Activated naive CD8-positive, alpha-beta T cell treated with anti-CD3 and anti-CD28 coated beads, Interleukin-2, amount 50 U/mL, for 24 hours (primary cell): ENCODE data around the gene HOXC12.
A peak's percentile ranks its signal among the peaks of the same experiment; 100 is the strongest.

ENCODE experiments used
- ATAC-seq: fragments of 150-1000 bp; cut with Tn5 transposase; one replicate; pipeline ENCODE4 v1.10.0; 2021
- DNase-seq: peaks from one replicate; pipeline ENCODE4 v3.0.0; 2021
- H3K27ac Mint-ChIP-seq: one replicate; pipeline ENCODE4 v1.8.0; 2021; ENCODE audit warnings: mild to moderate bottlenecking, mixed read lengths
- H3K27me3 Mint-ChIP-seq: one replicate; pipeline ENCODE4 v1.8.0; 2021; ENCODE audit warnings: mixed read lengths
- H3K36me3 Mint-ChIP-seq: one replicate; pipeline ENCODE4 v1.8.0; 2021; ENCODE audit warnings: low read depth, mixed read lengths
- H3K4me1 Mint-ChIP-seq: one replicate; pipeline ENCODE4 v1.8.0; 2021; ENCODE audit warnings: mixed read lengths
- H3K4me3 Mint-ChIP-seq: one replicate; pipeline ENCODE4 v1.8.0; 2021; ENCODE audit warnings: mild to moderate bottlenecking, moderate library complexity, mixed read lengths
- H3K9me3 Mint-ChIP-seq: one replicate; pipeline ENCODE4 v1.8.0; 2021; ENCODE audit warnings: mixed read lengths

HOXC12 gene

DNA sequence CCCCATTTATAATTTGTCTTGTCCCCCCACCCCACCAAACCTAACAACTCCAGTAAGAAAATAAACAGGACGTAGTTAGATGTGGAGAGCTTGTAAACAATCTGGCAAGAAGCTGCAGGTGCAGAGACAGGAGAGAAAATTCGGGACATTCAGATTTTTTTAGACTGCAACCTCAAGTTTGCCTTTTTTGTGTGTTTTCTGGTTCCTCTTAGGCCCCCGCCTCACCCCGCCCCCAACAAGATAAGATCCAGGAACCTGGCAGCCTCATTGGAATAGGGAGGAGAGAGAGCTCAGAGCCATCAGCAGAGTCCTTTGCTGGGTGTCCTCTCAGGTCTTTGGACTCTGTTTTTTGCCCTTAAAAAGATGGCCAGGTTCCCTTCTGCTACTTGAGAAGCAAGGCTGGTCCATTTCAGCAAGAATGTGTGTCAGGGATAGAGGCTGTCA lies 33.1 kb downstream of the HOXC12 start:
- no peak overlapping the region for H3K27ac Mint-ChIP-seq

DNA sequence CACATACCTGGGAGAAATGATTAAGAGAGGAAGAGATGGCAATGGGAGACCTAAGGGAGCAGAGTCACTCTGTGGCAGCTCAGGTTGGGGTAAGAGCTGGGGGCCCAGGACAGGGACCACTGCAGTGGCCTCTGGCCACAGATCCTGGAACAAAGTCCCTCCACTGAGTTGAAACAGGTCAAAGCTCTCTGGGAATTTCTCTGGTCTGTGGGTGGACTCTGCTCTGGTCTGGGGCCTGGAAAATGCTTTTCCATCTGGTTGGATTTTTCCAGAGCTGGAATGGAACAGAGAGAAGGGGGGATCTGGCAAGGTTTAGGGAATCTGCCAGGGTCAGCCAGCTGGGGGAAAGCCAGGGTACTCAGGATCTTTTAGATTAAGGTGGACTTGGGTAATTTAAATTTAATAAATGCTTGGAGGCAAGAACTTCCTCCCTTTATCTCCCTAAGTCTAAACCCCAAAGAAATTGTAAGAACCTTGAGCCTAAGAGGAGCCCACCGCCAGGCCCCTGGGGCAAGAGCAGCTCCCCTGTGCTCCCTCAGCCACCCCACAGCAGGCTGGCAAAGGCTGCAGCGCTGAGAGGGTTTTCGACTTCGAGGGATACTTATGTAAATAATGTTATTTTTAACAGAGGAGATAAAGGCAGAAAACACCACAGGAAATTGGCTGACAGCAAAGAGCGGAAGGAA lies 34.0 kb downstream of the HOXC12 start:
- no peak overlapping the region for H3K4me3 Mint-ChIP-seq
- no peaks in the 10 kb centered on the region for H3K36me3 Mint-ChIP-seq
- peaks cover 37% of the 10 kb centered on the region for H3K4me1 Mint-ChIP-seq
- ATAC-seq: no peak
- peaks cover 89% of the 10 kb centered on the region for H3K27me3 Mint-ChIP-seq
- H3K27ac Mint-ChIP-seq: no peak overlapping the region
- no peak for DNase-seq
- no peaks in the 10 kb centered on the region for H3K9me3 Mint-ChIP-seq

More for the DNA sequence above, 33.1 kb downstream of the HOXC12 start:
- Mint-ChIP-seq H3K36me3 (no peaks in the 10 kb centered on the region), H3K4me1 (peaks cover 40% of the 10 kb centered on the region), H3K27me3 (peaks cover 89% of the 10 kb centered on the region), H3K4me3 (no peak overlapping the region), H3K9me3 (no peaks in the 10 kb centered on the region)
- ATAC-seq: no peak
- DNase-seq: no peak

DNA sequence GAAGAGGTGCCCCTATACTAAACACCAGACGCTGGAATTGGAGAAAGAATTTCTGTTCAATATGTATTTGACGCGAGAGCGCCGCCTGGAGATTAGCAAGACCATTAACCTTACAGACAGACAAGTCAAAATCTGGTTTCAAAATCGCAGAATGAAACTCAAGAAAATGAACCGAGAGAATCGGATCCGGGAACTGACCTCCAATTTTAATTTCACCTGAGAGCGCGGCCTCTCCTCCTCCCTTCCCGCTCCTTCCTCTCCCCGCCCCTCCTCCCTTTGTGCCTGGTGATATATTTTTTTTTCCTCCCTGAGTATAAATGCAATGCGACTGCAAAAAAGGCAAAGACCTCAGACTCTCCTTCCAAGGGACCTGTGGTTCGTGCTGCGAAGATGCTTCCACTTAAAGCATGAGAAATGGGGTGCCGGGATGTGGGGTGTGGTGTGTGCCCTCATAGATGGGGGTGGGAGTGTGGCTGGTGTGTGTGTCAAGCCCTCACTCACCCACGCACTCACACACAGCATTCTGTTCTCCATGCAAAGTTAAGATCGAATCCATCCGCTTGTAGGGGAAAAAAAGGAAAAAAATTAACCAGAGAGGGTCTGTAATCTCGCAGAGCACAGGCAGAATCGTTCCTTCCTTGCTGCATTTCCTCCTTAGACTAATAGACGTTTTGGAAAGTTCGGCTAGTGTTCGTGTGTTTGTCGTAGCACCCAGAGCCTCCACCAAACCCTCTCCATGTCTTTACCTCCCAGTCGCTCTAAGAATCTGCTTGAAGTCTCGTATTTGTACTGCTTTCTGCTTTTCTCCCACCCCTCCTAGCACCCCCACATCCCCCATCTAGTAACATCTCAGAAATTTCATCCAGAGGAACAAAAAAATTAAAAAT lies 34.8 kb downstream of the HOXC12 start:
- Mint-ChIP-seq H3K27me3 (peaks cover 92% of the 10 kb centered on the region), H3K4me3 (no peak overlapping the region), H3K9me3 (no peaks in the 10 kb centered on the region), H3K36me3 (no peaks in the 10 kb centered on the region), H3K4me1 (peaks cover 41% of the 10 kb centered on the region), H3K27ac (no peak overlapping the region)
- ATAC-seq (no peak), DNase-seq (no peak)

DNA sequence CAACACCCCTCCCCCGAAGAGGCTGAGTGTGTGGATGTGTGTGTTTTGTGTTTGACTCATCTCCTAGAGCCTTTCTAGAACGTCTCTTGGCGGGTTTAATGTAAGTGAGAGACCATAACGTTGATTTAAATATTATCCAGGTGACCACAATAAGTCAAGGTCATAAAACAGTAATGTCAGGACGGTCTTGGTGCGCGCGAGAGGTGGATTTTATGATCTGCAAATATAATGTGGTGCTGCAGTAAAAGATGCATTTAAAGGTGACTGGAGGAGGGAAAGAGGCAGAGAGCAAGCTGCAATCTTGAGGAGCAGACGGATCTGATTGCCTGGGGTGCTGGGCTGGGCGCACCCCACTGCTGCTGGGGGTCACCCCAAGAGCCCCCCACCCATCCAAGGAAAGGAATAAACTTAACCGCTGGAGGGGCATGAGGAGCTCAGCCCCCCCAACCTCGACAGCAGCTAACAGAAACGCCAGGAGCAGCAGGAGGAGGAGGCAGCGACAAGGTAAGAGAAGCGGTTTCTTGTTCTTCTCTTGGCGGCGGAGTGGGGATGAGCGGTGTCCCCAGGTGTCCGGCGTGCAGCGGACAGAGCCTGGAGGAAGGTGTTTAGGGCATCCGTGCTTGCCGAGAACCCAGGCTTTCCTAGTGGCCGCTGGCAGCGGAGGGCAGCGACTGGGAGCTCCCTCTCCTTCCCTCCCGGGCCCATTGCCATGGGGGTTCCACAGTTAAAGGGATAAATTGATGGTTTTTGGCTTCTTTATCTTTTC lies 35.8 kb downstream of the HOXC12 start:
- ATAC-seq: no peak

DNA sequence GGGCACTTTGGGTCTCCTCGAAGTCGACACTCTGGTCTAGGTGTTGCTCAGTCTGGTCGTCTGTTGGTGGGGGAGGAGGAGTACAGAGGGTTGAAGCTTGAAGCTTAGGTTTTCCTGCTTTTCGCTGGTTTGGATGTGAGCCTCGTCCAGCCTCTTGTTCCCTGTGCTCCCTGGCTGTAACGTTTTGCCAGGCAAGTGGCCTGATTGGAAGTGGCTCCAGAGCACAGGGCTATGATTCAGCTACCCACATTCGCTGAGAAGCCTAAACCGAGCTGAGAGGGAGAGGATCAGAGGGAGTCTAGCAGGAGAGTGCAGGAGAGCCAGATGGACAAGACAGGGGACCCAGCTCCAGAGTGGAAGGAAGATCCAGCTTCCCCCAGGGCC lies 36.4 kb downstream of the HOXC12 start:
- Mint-ChIP-seq H3K36me3 (no peaks in the 10 kb centered on the region), H3K4me1 (peaks cover 43% of the 10 kb centered on the region)
- no peak for DNase-seq

More for the DNA sequence above, 35.8 kb downstream of the HOXC12 start:
- H3K36me3 Mint-ChIP-seq: no peaks in the 10 kb centered on the region
- H3K4me1 Mint-ChIP-seq: peaks cover 42% of the 10 kb centered on the region
- H3K9me3 Mint-ChIP-seq: no peaks in the 10 kb centered on the region
- no peak overlapping the region for H3K4me3 Mint-ChIP-seq
- peaks cover 93% of the 10 kb centered on the region for H3K27me3 Mint-ChIP-seq
- DNase-seq: no peak
- H3K27ac Mint-ChIP-seq: no peak overlapping the region

DNA sequence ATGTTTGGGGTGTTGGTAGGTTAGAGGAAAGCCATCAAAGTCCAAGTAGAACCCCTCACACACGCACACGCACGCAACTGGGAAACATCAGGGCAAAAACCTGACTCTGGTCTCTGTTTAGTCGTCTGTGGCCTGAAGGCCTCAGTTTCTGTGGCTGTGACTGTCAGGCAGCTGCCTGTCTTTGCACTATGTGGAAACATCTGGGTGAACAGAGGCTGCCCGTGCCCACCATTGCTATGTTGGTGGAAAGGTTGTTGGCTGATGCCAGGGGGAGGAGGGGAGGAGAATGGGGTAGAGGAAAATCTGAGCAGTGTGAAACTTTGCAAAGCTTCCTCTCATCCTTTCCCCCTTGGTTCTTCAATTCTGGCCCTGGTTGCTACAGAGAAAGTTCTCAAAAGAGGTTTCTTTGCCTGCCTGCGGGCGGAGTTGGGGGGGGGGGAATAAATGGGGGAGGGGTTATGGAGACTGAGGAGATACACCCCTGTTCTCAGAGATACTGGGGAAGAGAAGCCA lies 37.7 kb downstream of the HOXC12 start:
- ATAC-seq (peak; percentile 55), DNase-seq (no peak)
- Mint-ChIP-seq H3K4me3 (no peak overlapping the region), H3K9me3 (no peaks in the 10 kb centered on the region), H3K27me3 (peaks cover 94% of the 10 kb centered on the region), H3K36me3 (no peaks in the 10 kb centered on the region), H3K4me1 (peaks cover 49% of the 10 kb centered on the region), H3K27ac (no peak overlapping the region)

More for the DNA sequence above, 36.4 kb downstream of the HOXC12 start:
- Mint-ChIP-seq H3K9me3 (no peaks in the 10 kb centered on the region), H3K27me3 (peaks cover 93% of the 10 kb centered on the region), H3K4me3 (no peak overlapping the region), H3K27ac (no peak overlapping the region)
- no peak for ATAC-seq

DNA sequence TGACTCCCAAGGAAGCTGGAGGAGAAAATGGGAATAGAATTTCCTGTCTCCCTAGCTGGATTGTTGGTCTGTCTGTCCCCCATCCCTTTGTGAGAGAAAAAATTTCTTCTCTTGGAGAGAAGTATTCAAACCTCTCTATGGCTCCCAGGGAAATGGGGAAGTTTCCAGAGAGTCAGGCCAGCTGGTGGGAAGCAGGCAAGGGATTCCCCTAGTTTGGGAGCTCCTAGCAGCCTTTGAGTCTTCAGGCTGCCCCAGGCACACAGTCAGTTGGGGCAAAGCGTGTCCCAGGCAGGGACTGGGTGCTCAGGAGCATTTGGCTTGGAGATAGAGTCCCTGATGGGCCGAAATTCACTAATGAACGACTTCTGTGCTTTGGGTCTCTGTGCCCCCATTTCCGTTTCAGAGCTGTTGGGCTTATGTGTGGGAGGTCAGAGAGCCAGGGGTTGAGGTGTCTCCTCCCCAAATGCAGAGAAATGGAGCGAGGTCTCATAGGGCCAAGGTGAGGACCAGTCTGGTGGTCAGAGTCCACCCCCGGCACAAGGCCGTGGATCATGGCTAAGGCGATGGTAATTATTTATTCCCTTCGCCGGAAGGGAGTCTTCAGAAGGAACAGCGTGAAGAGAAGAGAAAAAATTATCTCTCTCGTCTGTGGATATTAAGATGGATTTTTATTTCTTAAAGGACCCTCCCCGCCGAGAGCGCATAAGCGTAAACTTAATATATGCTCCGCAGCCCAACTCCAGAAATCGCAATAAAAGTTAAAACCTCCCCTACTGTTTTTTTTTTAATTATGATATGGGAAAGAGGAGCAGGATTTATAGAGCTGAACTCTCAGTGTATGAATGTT lies 38.7 kb downstream of the HOXC12 start:
- H3K27ac Mint-ChIP-seq: no peak overlapping the region
- H3K4me3 Mint-ChIP-seq: peak overlapping the region; percentile 25
- ATAC-seq (no peak), DNase-seq (no peak)
- peaks cover 2% of the 10 kb centered on the region for H3K36me3 Mint-ChIP-seq
- no peaks in the 10 kb centered on the region for H3K9me3 Mint-ChIP-seq
- H3K4me1 Mint-ChIP-seq: peaks cover 52% of the 10 kb centered on the region
- H3K27me3 Mint-ChIP-seq: peaks cover 94% of the 10 kb centered on the region

DNA sequence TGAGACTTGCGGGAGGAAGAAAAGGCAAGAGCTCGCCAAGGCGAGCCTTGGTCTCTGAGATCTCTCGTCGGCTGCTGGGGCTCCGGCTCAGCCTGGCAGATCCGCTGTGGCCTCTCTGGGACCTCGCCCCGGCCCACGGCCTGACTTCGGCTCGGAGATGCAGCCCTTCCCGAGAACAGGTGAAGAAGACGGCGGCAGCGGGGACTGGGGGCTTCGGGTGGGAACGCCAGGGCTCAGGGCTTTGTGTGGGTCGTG lies 39.2 kb downstream of the HOXC12 start:
- no peak for DNase-seq
- H3K36me3 Mint-ChIP-seq: peaks cover 2% of the 10 kb centered on the region

DNA sequence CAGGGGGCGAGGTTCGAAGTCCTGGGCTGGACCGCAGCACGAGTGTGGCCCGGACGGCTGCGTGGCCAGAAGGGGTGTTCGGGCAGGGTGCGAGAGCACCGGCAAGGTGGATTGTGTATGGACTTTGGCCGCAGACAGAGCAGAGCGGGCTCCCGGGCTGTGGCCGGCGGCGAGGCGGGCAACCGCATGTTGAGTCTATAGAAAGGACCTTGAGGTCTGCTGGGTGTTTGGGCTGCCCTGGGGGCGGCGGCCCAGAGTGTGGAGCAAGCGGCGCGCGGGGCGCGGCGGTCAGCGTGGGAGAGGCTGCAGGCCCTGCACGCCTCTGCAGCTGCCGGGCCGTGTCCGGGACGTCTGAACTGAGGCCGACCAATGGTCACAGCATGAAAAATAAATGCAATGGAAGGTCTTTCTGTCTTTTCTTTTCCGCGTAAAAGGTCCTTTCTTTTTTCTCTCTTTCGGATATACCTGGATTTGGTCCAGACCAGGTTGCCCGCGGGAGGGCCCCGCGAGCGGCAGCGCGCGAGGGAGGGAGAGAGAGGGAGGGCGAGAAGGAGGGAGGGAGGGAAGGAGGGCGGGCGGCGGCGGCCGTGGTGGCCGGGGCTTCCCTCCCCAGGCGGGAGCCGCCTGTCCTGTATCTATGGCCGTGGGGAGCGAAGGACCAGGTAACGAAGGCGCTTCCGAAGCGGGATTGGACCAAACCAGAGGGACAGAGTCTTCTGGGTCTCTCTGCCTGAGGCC lies 39.7 kb downstream of the HOXC12 start:
- DNase-seq: no peak
- H3K27ac Mint-ChIP-seq: no peak overlapping the region
- peaks cover 47% of the 10 kb centered on the region for H3K4me1 Mint-ChIP-seq
- H3K36me3 Mint-ChIP-seq: peaks cover 2% of the 10 kb centered on the region
- peaks cover 95% of the 10 kb centered on the region for H3K27me3 Mint-ChIP-seq
- no peaks in the 10 kb centered on the region for H3K9me3 Mint-ChIP-seq
- no peak for ATAC-seq
- H3K4me3 Mint-ChIP-seq: peak overlapping the region; percentile 71

More for the DNA sequence above, 39.2 kb downstream of the HOXC12 start:
- Mint-ChIP-seq H3K4me1 (peaks cover 51% of the 10 kb centered on the region), H3K27ac (no peak overlapping the region), H3K4me3 (no peak overlapping the region), H3K27me3 (peaks cover 95% of the 10 kb centered on the region), H3K9me3 (no peaks in the 10 kb centered on the region)
- ATAC-seq: no peak

DNA sequence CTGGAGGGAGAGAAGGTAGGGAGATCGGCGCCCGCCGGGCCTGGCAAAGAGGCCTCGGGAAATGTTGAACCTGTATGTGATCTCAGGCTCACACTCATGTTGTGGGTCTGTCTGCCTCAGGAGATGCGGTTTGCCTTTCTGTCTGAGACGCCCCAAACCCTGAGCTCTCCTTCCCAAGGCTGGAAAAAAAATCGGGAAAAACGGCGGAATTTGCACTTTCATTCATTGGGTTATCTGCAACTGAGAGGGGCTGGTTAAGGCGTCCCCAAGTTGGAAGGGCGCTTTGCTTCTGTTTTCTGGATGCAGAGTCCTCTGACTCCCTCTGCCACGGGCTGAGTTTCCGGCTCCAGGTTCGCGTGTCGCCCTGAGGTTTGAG lies 40.3 kb downstream of the HOXC12 start:
- Mint-ChIP-seq H3K27me3 (peaks cover 93% of the 10 kb centered on the region), H3K4me3 (peak overlapping the region; percentile 71), H3K36me3 (peaks cover 2% of the 10 kb centered on the region), H3K9me3 (no peaks in the 10 kb centered on the region), H3K27ac (no peak overlapping the region), H3K4me1 (peaks cover 42% of the 10 kb centered on the region)
- DNase-seq (no peak), ATAC-seq (no peak)

DNA sequence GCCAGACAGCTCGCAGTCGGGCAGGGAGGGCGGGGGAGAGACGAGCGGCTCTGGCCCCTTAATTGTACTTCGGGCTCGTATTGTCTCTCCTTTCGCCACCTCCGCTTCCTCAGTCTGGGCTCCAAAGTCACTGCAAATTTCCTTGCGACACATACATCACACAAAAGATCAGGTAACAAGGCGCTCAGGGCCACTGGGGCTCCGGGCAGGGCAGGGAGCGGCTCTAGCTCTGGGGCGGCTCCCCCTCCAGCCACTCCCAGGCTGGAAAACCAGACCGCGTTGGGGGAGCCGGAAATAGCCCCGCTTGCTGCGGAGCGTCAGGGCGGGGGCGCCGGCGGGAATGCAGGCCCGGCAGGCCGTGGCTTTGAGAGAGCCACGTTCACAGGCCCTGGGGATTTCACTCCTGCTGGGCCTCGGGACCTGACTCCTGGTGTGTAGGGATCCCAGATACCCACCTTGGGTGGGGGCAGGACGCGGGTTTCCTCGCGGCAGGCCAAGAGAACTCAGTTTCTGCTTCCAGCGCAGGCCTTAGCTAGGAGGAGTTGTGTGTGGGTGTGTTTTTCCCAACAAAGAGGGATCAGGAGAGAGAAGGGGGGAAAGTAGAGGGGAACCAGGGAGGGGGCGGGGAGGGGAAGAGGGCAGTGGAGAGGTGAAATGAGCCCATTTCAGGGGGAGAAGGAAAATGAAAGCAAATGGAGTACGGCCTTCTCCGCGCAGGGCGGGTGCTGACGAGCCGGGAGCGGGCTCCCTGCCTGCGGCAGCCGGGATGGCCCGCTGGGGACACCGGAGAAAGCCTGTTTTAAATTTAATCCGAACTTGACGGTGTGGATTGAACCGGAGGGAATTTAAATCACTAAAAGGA lies 40.9 kb downstream of the HOXC12 start:
- Mint-ChIP-seq H3K27me3 (peaks cover 92% of the 10 kb centered on the region), H3K36me3 (peaks cover 2% of the 10 kb centered on the region), H3K9me3 (no peaks in the 10 kb centered on the region), H3K4me1 (peaks cover 38% of the 10 kb centered on the region), H3K27ac (no peak overlapping the region), H3K4me3 (peak overlapping the region; percentile 71)
- no peak for ATAC-seq
- no peak for DNase-seq

DNA sequence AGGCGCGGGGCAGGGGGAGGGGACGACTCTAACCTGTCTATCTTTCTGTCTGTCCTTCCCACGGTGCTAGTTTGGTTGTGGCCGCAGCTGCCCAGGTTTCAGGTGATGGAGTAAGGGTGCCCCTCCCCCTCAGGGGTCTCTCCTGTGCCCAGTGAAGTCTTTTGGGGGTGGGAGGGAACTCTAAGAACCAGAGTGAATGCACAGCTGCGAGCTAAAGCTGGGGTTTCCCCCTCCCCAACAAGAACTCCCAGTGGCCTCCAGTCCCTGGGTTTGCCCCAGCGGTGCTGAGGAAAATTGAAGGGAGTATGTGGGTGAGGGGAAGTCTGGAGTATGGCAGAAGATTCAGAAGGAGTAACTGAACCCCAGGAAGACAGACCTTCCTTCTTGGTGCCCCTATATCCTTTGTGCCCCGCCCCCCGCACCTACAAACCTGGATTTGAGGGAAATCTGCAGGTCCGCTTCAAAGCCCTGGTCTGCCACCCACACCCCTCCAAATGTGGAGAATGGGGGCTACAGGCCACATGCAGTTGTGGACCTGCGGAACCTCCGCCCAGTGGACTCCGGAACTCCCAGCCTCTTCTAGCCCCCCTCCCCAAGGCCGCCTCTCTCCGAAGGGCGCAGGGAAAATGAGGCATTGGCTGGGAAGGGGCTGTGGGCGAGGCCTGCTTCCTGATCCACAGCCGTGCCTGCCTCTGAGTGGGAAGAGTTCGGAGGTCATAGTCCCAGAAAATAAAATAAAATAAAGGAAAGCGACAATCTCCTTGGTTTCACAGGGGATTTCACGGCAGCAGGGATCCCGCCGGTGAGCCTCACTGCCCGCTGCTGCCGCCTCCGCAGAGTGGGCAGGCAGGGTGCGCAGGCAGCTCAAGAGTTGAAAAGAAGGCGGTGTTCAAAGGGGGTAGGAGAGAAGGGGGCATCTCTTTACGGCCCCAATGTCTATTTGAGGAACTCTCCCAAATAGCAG lies 41.8 kb downstream of the HOXC12 start:
- Mint-ChIP-seq H3K27ac (no peak overlapping the region), H3K9me3 (no peaks in the 10 kb centered on the region), H3K4me3 (peak overlapping the region; percentile 71), H3K36me3 (peaks cover 2% of the 10 kb centered on the region), H3K27me3 (peaks cover 94% of the 10 kb centered on the region), H3K4me1 (peaks cover 34% of the 10 kb centered on the region)
- ATAC-seq (no peak), DNase-seq (no peak)
